A673 (cell line): ENCODE measurements around the gene SHLD1.

Experiments
- CTCF ChIP-seq: fragments of 300-800, 200-600 bp; sonication (generic); conservative IDR thresholded peaks from 2 replicates; pipeline ENCODE4 v1.5.1; 2017; ENCODE audit warnings: low read depth, mild to moderate bottlenecking, antibody characterized with exemption, low read length, moderate library complexity, mixed read lengths
- EZH2 ChIP-seq: fragments of 200-600 bp; sonication (generic); IDR thresholded peaks from 2 replicates; pipeline ENCODE4 v1.6.1; 2017; ENCODE audit warnings: borderline replicate concordance, low read depth, mild to moderate bottlenecking, mixed read lengths, antibody characterized with exemption, low read length; ENCODE audit not compliant: poor library complexity, severe bottlenecking

GRCh38 chr20:5789827-5790226, 39.6 kb downstream of the SHLD1 start:
- TF ChIP-seq EZH2 (no peak), CTCF (no peak)
